Left ventricle myocardium inferior (tissue), 1 donor: Measurements from ENCODE around the gene LRRC3C. TPM values are rescaled to one million over a fixed set of nuclear protein-coding genes. Genes with fewer than 3 reads are reported as not detected.
"Not testable (repeated sequence)": the region's sequence is repeated elsewhere in the genome, so short reads cannot be mapped to it uniquely, and the experiment has no call there.

ENCODE experiments used
- DNase-seq: peaks from one replicate; pipeline ENCODE4 v3.0.0-alpha.2; 2020
- H3K27ac ChIP-seq: fragments of 200-600 bp; replicated peaks from 2 replicates; pipeline ENCODE4 v1.8.0; 2021
- H3K27me3 ChIP-seq: fragments of 200-600 bp; 2 replicates; pipeline ENCODE4 v1.8.0; 2021; ENCODE audit warnings: low read depth
- H3K36me3 ChIP-seq: fragments of 200-600 bp; 2 replicates; pipeline ENCODE4 v1.8.0; 2021
- H3K4me1 ChIP-seq: fragments of 200-600 bp; 2 replicates; pipeline ENCODE4 v1.8.0; 2021
- H3K4me3 ChIP-seq: fragments of 200-600 bp; 2 replicates; pipeline ENCODE4 v1.8.0; 2021; ENCODE audit warnings: mild to moderate bottlenecking, moderate library complexity
- H3K9me3 ChIP-seq: fragments of 200-600 bp; replicated peaks from 2 replicates; pipeline ENCODE4 v1.8.0; 2021
- intact Hi-C: fragments of 100-400 bp; cut with micrococcal nuclease; formaldehyde crosslinking; loops from one replicate; pipeline ENCODE4 v1.11.0; 2022
- long read RNA-seq: library from polyadenylated mRNA; unstranded; transcript quantifications from one replicate; pipeline ENCODE4 v2.0.0, GENCODE V29; 2021
- total RNA-seq: library from RNA; stranded (reverse); fragmentation: NEBNext Ultra II Directional; extraction: Animal tissue kit (Norgen Biotek cat#: 25700); gene quantifications from one replicate; pipeline ENCODE4 v1.2.1, GENCODE V29; 2021
- TF ChIP-seq, protein P1 (sequence below): fragments of 200-600 bp; IDR thresholded peaks from 2 replicates; pipeline ENCODE4 v1.8.0; 2021; ENCODE audit warnings: antibody characterized with exemption, mild to moderate bottlenecking, borderline replicate concordance
- donor health status: DM: no; HTN: yes; CAD: no; lungs with severe emphysema.

LRRC3C gene, protein sequence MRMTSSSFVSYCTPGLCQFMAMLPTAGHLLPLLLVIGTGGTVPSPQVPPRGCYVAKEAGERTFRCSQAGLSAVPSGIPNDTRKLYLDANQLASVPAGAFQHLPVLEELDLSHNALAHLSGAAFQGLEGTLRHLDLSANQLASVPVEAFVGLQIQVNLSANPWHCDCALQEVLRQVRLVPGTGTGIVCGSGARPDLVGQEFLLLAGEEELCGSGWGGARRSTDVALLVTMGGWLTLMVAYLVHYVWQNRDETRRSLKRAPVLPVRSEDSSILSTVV
- total RNA-seq = not detected
- long read RNA-seq = 0 reads

DNA sequence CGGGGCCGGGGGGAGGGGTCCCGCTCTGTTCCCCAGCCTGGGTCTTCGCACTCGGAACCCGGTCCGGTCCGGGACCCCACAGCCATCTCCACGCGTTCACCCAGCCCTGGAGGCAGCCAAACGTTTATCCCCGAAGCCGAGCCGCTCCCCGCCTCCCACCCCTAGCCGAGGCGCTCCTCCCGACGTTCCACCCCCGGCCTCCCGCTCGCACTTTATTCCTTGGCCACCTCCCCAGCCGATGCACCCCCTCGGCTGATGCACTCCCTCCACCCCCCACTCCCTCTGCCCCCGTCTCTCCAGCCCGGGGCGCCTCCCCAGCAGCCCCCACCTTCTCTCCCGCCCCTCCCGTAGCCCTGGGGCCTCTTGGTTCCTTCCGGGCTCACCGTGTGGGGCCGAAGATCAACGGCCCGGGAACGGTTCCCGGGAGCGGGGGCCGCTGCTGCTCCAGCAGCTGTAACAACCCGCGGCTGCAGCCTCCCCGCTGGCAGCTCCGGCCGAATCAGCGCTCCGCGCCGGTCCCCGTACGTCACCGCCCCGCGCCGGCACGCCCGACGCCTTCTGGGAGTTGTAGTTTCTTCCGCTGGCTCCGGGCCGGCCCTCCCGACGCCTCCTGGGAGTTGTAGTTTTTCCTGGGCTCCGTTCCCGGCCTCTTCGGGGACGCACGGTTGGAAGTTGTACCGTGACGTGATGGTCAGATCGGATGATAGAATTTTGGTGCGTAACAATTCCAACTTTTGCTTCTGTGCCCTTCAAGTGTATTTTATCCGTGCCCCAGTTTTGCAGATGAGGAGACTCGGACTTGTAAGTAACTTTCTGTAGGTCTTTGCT lies at the start of gene LRRC3C, which contains the start of gene ORMDL3:
LRRC3C (plus strand) TSS at position 632 of the 828 bp plus-strand sequence. CDS start 13,792 bp downstream, outside the sequence.
ORMDL3 (minus strand) TSS at position 501 of the 828 bp plus-strand sequence. CDS start 3,398 bp downstream, outside the sequence.
- Histone ChIP-seq H3K27ac (peak within 1 kb of the TSS; percentile 92), H3K9me3 (no peaks in the 10 kb centered on the region), H3K36me3 (peaks cover 17% of the 10 kb centered on the region), H3K4me3 (peak within 1 kb of the TSS; percentile 87), H3K27me3 (no peaks in the 10 kb centered on the region), H3K4me1 (peaks cover 87% of the 10 kb centered on the region)
- intact Hi-C loops = no loop called here
- TF ChIP-seq, protein P1, sequence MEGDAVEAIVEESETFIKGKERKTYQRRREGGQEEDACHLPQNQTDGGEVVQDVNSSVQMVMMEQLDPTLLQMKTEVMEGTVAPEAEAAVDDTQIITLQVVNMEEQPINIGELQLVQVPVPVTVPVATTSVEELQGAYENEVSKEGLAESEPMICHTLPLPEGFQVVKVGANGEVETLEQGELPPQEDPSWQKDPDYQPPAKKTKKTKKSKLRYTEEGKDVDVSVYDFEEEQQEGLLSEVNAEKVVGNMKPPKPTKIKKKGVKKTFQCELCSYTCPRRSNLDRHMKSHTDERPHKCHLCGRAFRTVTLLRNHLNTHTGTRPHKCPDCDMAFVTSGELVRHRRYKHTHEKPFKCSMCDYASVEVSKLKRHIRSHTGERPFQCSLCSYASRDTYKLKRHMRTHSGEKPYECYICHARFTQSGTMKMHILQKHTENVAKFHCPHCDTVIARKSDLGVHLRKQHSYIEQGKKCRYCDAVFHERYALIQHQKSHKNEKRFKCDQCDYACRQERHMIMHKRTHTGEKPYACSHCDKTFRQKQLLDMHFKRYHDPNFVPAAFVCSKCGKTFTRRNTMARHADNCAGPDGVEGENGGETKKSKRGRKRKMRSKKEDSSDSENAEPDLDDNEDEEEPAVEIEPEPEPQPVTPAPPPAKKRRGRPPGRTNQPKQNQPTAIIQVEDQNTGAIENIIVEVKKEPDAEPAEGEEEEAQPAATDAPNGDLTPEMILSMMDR = no peak
- DNase-seq = peak; percentile 93

DNA sequence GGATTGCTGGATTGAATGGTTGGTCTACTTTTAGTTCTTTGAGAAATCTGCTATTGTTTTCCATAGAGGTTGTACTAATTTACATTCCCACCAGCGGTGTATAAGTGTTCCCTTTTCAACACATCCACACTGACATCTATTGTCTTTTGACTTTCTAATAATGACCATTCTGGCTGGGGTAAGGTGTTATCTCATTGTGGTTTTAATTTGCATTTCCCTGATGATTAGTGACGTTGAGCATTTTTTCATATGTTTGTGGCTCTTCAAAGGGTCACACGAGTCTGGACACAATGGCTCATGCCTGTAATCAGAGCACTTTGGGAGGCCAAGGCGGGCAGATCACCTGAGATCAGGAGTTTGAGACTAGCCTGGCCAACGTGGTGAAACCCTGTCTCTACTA lies 41.4 kb upstream of the LRRC3C start:
- H3K4me3 ChIP-seq, H3K4me1 ChIP-seq, H3K36me3 ChIP-seq, intact Hi-C loops, DNase-seq, H3K27ac ChIP-seq, H3K9me3 ChIP-seq: not testable (repeated sequence)
- H3K27me3 ChIP-seq = peaks cover 77% of the 10 kb centered on the region

DNA sequence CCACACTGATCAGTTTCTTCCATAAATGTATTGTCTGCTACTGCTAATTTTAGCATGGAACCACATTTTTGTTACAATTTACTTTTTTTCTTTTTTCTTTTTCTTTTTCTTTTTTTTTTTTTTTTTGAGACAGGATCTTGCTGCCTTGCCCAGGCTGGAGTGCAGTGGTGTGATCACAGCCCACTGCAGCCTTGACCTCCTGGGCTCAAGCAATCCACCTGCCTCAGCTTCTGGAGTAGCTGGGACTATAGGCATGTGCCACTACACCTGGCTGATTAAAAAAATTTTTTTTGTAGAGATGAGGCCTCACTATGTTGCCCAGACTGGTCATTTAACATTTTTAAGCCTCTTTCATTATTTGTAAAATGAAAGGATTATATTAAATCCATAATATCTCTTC lies 40.5 kb upstream of the LRRC3C start:
- no peaks in the 10 kb centered on the region for H3K4me1 ChIP-seq
- no peak overlapping the region for H3K27ac ChIP-seq
- TF ChIP-seq, protein P1 = no peak
- no peaks in the 10 kb centered on the region for H3K36me3 ChIP-seq
- no peak overlapping the region for H3K4me3 ChIP-seq
- peaks cover 87% of the 10 kb centered on the region for H3K27me3 ChIP-seq
- intact Hi-C loops = no loop called here
- no peak for DNase-seq
- no peaks in the 10 kb centered on the region for H3K9me3 ChIP-seq

DNA sequence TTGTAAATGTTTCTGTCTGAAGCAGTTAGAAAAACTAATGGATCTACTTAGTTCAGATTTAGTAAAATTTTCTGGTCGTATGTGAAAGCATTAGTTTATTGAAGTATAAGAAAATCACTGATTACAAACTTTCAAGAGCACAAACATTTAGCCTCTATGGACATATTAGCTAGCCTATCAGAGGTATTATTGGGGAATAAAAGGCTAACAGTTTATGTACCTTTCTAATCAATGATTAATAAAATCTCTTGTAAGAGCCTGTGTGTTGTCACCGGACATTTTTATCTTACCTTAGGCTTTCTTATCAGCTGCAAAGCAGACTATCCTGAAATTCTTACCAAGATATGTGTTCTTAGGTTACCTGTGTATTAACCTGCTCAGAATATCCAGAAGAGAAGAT lies 38.3 kb upstream of the LRRC3C start:
- Histone ChIP-seq H3K27ac (no peak overlapping the region), H3K36me3 (no peaks in the 10 kb centered on the region), H3K9me3 (no peaks in the 10 kb centered on the region), H3K27me3 (peaks cover 80% of the 10 kb centered on the region), H3K4me1 (no peaks in the 10 kb centered on the region), H3K4me3 (no peak overlapping the region)
- intact Hi-C loops = no loop called here
- DNase-seq = no peak
- TF ChIP-seq, protein P1 = no peak

DNA sequence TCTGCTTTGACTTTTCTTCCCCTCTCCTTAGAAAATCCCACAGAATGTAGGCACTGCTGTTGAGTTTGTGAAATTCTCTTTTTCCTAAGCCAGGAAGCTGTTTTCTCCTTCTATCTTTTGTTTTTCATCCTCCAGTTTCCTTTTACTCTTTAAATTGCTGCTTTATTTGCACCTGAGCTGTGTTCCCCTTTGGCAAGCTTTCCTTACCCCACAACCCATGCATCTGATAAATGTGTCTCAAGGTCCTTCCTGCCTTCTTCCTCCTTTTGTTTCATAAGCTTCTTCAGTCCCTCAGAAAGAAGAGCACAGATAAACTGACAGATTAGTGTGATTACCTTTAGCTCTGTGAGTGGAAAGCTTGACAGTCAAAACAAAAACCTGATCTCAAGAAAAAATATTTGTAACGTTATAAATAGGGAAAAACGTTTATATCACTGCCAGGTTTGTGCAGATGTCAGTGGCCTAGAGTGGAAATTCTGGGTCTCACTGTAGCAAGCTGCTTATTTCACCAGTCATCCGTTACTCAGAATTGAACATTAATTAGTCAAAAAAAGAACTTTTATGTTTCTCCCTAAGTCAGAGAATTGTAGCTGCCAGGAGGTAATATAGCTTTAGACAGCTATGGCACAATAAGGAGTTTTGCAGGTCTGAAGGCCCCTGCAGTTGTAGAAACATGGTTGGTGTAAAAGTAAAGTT lies 32.7 kb upstream of the LRRC3C start:
- TF ChIP-seq, protein P1 = no peak
- Histone ChIP-seq H3K9me3 (no peaks in the 10 kb centered on the region), H3K4me1 (no peaks in the 10 kb centered on the region), H3K27me3 (peaks cover 34% of the 10 kb centered on the region), H3K36me3 (no peaks in the 10 kb centered on the region), H3K27ac (no peak overlapping the region), H3K4me3 (no peak overlapping the region)
- intact Hi-C loops = no loop called here
- DNase-seq = no peak
